PC-9 (cell line): ENCODE measurements around the gene KCNK15. TPM values are rescaled to one million over a fixed set of nuclear protein-coding genes. Genes with fewer than 3 reads are reported as not detected.

Experiments
- BruUV-seq: library from RNA; stranded (reverse); fragments of 400-500 nt; replicated peaks from 2 replicates; lab custom pipeline; 2021; lab: Mats Ljungman, UMichigan
- CTCF ChIA-PET: fragments of 300-600 bp; sonication (Branson Sonifier 250); formaldehyde crosslinking; loops from one replicate; lab custom pipeline; 2022; ENCODE audit warnings: antibody characterized with exemption; lab: Charles Lee
- POLR2A ChIA-PET: fragments of 300-600 bp; sonication (Branson Sonifier 250); formaldehyde crosslinking; loops from one replicate; lab custom pipeline; 2022; ENCODE audit warnings: antibody characterized with exemption; ENCODE audit not compliant: unreplicated experiment; lab: Charles Lee
- DNase-seq, 2 experiments: peaks; one replicate each; pipeline versions ENCODE4 v3.0.0 to v3.0.0-alpha.2; 2015 to 2022; ENCODE audit warnings: mixed read lengths in 1 of 2
- H2AFZ ChIP-seq: fragments of 200-600 bp; sonication (generic); 2 replicates; pipeline ENCODE4 v1.8.1; 2017; ENCODE audit warnings: antibody characterized with exemption
- H3F3A ChIP-seq: fragments of 200-600 bp; sonication (generic); 2 replicates; pipeline ENCODE4 v1.8.1; 2017; ENCODE audit warnings: antibody characterized with exemption, mild to moderate bottlenecking, low read depth; ENCODE audit not compliant: insufficient read depth
- H3K27ac ChIP-seq: fragments of 200-600 bp; sonication (generic); 2 replicates; pipeline ENCODE4 v1.6.1; 2016; ENCODE audit warnings: mixed run types
- H3K27me3 ChIP-seq: fragments of 200-600 bp; sonication (generic); 2 replicates; pipeline ENCODE4 v1.6.1; 2016; ENCODE audit warnings: low read depth, mixed run types; ENCODE audit not compliant: insufficient read depth
- H3K36me3 ChIP-seq: fragments of 200-600 bp; sonication (generic); 2 replicates; pipeline ENCODE4 v1.6.1; 2016; ENCODE audit warnings: low read depth, mixed run types
- H3K4me1 ChIP-seq: fragments of 200-600 bp; sonication (generic); replicated peaks from 2 replicates; pipeline ENCODE4 v1.6.1; 2016; ENCODE audit warnings: mixed run types; ENCODE audit not compliant: insufficient read depth
- H3K4me2 ChIP-seq: fragments of 200-600 bp; sonication (generic); 2 replicates; pipeline ENCODE4 v1.6.1; 2017; ENCODE audit warnings: mixed run types
- H3K4me3 ChIP-seq: fragments of 200-600 bp; sonication (generic); 2 replicates; pipeline ENCODE4 v1.6.1; 2016; ENCODE audit warnings: mixed run types
- H3K79me2 ChIP-seq: fragments of 200-600 bp; sonication (generic); 2 replicates; pipeline ENCODE4 v1.6.1; 2017; ENCODE audit warnings: low read depth, mixed run types
- H3K9me2 ChIP-seq: fragments of 200-600 bp; sonication (generic); 2 replicates; pipeline ENCODE4 v1.8.1; 2017; ENCODE audit warnings: mild to moderate bottlenecking; ENCODE audit not compliant: insufficient read depth
- H3K9me3 ChIP-seq: fragments of 200-600 bp; sonication (generic); 2 replicates; pipeline ENCODE4 v1.8.1; 2016; ENCODE audit warnings: low read depth; ENCODE audit not compliant: insufficient read depth
- H4K20me1 ChIP-seq: fragments of 200-600 bp; sonication (generic); 2 replicates; pipeline ENCODE4 v1.8.1; 2017; ENCODE audit not compliant: insufficient read depth
- CTCF ChIP-seq: fragments of 200-600 bp; sonication (generic); conservative IDR thresholded peaks from 2 replicates; pipeline ENCODE4 v1.6.1; 2017; ENCODE audit warnings: mixed run types, antibody characterized with exemption, mild to moderate bottlenecking, moderate library complexity
- EZH2 ChIP-seq: fragments of 200-600 bp; sonication (generic); IDR thresholded peaks from 2 replicates; pipeline ENCODE4 v1.8.0; 2017; ENCODE audit warnings: antibody characterized with exemption, low read depth
- intact Hi-C: fragments of 100-400 bp; cut with micrococcal nuclease; formaldehyde crosslinking; loops from one replicate; pipeline ENCODE4 v1.10.0; 2022; ENCODE audit not compliant: unreplicated experiment
- total RNA-seq: library from RNA; stranded (reverse); gene quantifications from 2 replicates; pipeline ENCODE4 v1.2.3, GENCODE V29; 2021

KCNK15 gene
- total RNA-seq, 1 experiment from 2014 or later, result 0.26 TPM

DNA sequence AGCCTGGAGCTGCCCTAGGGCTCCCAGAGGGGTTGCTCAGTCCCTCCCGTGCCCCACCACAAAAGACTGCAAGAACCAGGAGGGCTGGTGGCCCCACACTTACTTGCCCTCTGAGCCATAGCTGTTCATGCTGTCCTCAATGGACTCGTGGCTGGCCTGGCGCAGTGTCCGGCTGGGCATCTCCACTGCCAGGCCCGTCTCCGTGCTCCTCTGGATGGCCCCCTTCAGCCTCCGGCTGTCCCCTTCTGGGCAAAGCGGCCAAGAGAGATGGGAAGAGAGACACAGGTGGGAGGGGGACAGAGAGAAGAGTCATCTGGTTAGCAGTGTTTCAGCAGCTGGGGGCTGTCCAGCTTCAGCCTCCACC is 25.5 kb downstream of the KCNK15 start:
- ChIA-PET CTCF (no interaction called here), POLR2A (no interaction called here)
- intact Hi-C loops, result no loop called here

GRCh38 chr20:44772636-44773035 is 27.0 kb downstream of the KCNK15 start:
- peaks cover 4% of the 10 kb centered on the region; the same call in 1 of the 2 replicates for H4K20me1 ChIP-seq
- no peak for DNase-seq
- TF ChIP-seq CTCF, result no peak
- no peak for TF ChIP-seq EZH2
- BruUV-seq, result no TSS peak
- CTCF ChIA-PET, result no interaction called here
- H2AFZ ChIP-seq, result no peak overlapping the region
- H3K27ac ChIP-seq, result no peak overlapping the region
- no peaks in the 10 kb centered on the region for H3K79me2 ChIP-seq
- H3K9me3 ChIP-seq, result no peaks in the 10 kb centered on the region
- H3K4me1 ChIP-seq, result no peaks in the 10 kb centered on the region
- no peaks in the 10 kb centered on the region for H3F3A ChIP-seq
- H3K36me3 ChIP-seq, result no peaks in the 10 kb centered on the region
- intact Hi-C loops, result no loop called here
- POLR2A ChIA-PET, result no interaction called here
- no peak overlapping the region for H3K4me3 ChIP-seq
- no peak overlapping the region for H3K4me2 ChIP-seq
- H3K9me2 ChIP-seq, result no peaks in the 10 kb centered on the region
- peaks cover 93% of the 10 kb centered on the region for H3K27me3 ChIP-seq

More for the DNA sequence above, 25.5 kb downstream of the KCNK15 start:
- Histone ChIP-seq H3F3A (no peaks in the 10 kb centered on the region), H2AFZ (no peak overlapping the region), H3K9me2 (no peaks in the 10 kb centered on the region), H3K4me1 (no peaks in the 10 kb centered on the region), H4K20me1 (0 out of 2 replicates have a peak, but pooled peaks cover 4% of the 10 kb centered on the region), H3K4me3 (no peak overlapping the region), H3K27me3 (peaks cover 99% of the 10 kb centered on the region), H3K27ac (no peak overlapping the region), H3K79me2 (no peaks in the 10 kb centered on the region), H3K36me3 (no peaks in the 10 kb centered on the region), H3K4me2 (no peak overlapping the region), H3K9me3 (no peaks in the 10 kb centered on the region)
- no TSS peak for BruUV-seq
- DNase-seq, result no peak
- TF ChIP-seq EZH2 (no peak), CTCF (no peak)

GRCh38 chr20:44773070-44773829 is 27.6 kb downstream of the KCNK15 start:
- no peaks in the 10 kb centered on the region for H3K79me2 ChIP-seq
- intact Hi-C loops, result no loop called here
- BruUV-seq, result no TSS peak
- H2AFZ ChIP-seq, result no peak overlapping the region
- no peaks in the 10 kb centered on the region for H3K4me1 ChIP-seq
- H3K9me2 ChIP-seq, result no peaks in the 10 kb centered on the region
- H3K27me3 ChIP-seq, result peaks cover 87% of the 10 kb centered on the region
- DNase-seq, result no peak
- H3F3A ChIP-seq, result no peaks in the 10 kb centered on the region
- TF ChIP-seq EZH2 (no peak), CTCF (no peak)
- no peak overlapping the region for H3K4me3 ChIP-seq
- no peaks in the 10 kb centered on the region for H3K36me3 ChIP-seq
- no peak overlapping the region for H3K4me2 ChIP-seq
- POLR2A ChIA-PET, result no interaction called here
- no peaks in the 10 kb centered on the region for H3K9me3 ChIP-seq
- CTCF ChIA-PET, result no interaction called here
- H4K20me1 ChIP-seq, result peaks cover 4% of the 10 kb centered on the region; the same call in 1 of the 2 replicates
- no peak overlapping the region for H3K27ac ChIP-seq
